Measurements from ENCODE around the gene PRPH. TPM values are rescaled to one million over a fixed set of nuclear protein-coding genes. Genes with fewer than 3 reads are reported as not detected.
"Not testable (repeated sequence)": the region's sequence is repeated elsewhere in the genome, so short reads cannot be mapped to it uniquely, and the experiment has no call there.

PRPH gene
- total RNA-seq, 2 experiments from 2014 or later, result not detected

DNA sequence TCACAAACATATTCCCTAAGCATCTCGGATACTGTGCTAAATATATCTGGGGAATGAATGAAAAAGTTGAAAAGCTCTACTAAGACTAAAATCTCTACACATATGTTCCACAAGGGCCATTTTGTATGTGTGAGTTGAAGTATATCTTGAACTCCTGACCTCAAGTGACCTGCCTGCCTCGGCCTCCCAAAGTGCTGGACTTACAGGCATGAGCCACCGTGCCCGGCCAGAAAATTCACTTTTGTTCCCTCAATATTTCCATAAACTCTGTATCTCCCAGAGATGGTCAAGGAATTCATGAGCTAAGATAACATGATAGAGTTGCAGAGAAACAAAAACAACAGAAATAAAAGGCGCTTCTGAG, 31.6 kb upstream of the PRPH start:
- no peaks in the 10 kb centered on the region for H3K9me3 Mint-ChIP-seq (ENCODE audit: low read depth)
- peak overlapping the region; percentile 93 for H3K4me3 Mint-ChIP-seq
- no peaks in the 10 kb centered on the region for H3K27me3 Mint-ChIP-seq
- no peak for DNase-seq
- POLR2A ChIA-PET, result no interaction called here
- intact Hi-C loops (cut with DNase I, micrococcal nuclease), result loop anchor here in 1 of 2 experiments (10.0 kb wide), 2 partner anchors 129 to 481 kb away; partner anchors contain the start of genes TMBIM6 and TUBA1B
- ATAC-seq, result no peak
- H3K27ac Mint-ChIP-seq, result no peak overlapping the region
- H3K4me1 Mint-ChIP-seq, result peaks cover 38% of the 10 kb centered on the region
- peaks cover 28% of the 10 kb centered on the region for H3K36me3 Mint-ChIP-seq (ENCODE audit: low read depth)
- CTCF ChIA-PET, result interaction anchor here (0.6 to 1.9 kb wide), 5 partner anchors 10 to 39 kb away, joined by 3 to 12 read pairs (median 5); no protein-coding TSS in a partner anchor

- Mint-ChIP-seq H3K36me3 (ENCODE audit: low read depth) (peaks cover 39% of the 10 kb centered on the region), H3K27me3 (no peaks in the 10 kb centered on the region), H3K4me1 (peaks cover 47% of the 10 kb centered on the region), H3K4me3 (peak overlapping the region; percentile 93), H3K27ac (peak overlapping the region; percentile 96), H3K9me3 (ENCODE audit: low read depth) (no peaks in the 10 kb centered on the region)
- CTCF ChIA-PET, result interaction anchor here (0.7 to 1.9 kb wide), 5 partner anchors 31 to 84 kb away, joined by 3 to 5 read pairs (median 3); no protein-coding TSS in a partner anchor
- ATAC-seq (peak; percentile 45), DNase-seq (peak; percentile 73)
- POLR2A ChIA-PET, result interaction anchor here (0.6 to 2.9 kb wide), 4 partner anchors 13 to 134 kb away, joined by 4 to 13 read pairs (median 6); partner anchors contain the start of gene TUBA1B
- intact Hi-C loops (cut with DNase I, micrococcal nuclease), result loop anchor here (1.0 to 10.0 kb wide), 8 partner anchors 58 to 480 kb away; partner anchors contain the start of genes TUBA1B (in 2 of the 2), KMT2D (in 1 of the 2), SPATS2 (in 1 of the 2) and TMBIM6 (in 1 of the 2)
These were observed 30.5 kb upstream of the PRPH start for GRCh38 chr12:49264466-49264872.

- ATAC-seq, result peak; percentile 90
- POLR2A ChIA-PET, result interaction anchor here (0.6 to 2.9 kb wide), 9 partner anchors 10 to 413 kb away, joined by 3 to 13 read pairs (median 6); partner anchors contain the start of genes DDX23, RHEBL1, TROAP and TUBA1A
These were observed 29.8 kb upstream of the PRPH start, which contains the start of gene TUBA1C for GRCh38 chr12:49264873-49265792. Gene TUBA1C, plus strand, starts transcription at chr12:49265082. Its CDS starts 100 bp downstream, at chr12:49265182.

DNA sequence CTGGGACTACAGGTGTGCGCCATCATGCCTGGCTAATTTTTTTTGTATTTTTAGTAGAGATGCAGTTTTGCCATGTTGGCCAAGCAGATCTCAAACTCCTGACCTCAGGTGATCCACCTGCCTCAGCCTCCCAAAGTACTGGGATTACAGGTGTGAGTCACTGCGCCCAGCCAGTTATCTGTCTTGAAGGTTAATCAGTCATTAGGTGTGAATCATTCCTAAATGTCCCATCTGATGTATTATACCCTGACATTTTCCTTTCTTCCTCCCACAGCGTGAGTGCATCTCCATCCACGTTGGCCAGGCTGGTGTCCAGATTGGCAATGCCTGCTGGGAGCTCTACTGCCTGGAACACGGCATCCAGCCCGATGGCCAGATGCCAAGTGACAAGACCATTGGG, 25.8 kb upstream of the PRPH start:
- H3K9me3 Mint-ChIP-seq (ENCODE audit: low read depth); DNase-seq; H3K27ac Mint-ChIP-seq; H3K27me3 Mint-ChIP-seq; ATAC-seq: not testable (repeated sequence)
- Mint-ChIP-seq H3K4me1 (peaks cover 36% of the 10 kb centered on the region), H3K4me3 (peak overlapping the region; percentile 26), H3K36me3 (ENCODE audit: low read depth) (peaks cover 67% of the 10 kb centered on the region)
- POLR2A ChIA-PET, result interaction anchor here (1.1 kb wide), 1 partner anchor 54 kb away, joined by 6 read pairs; the partner anchor contains the start of gene TROAP
- CTCF ChIA-PET, result interaction anchor here (0.9 to 2.2 kb wide), 5 partner anchors 11 to 181 kb away, joined by 3 to 9 read pairs (median 4); partner anchors contain the start of gene SPATS2
- intact Hi-C loops (cut with DNase I, micrococcal nuclease), result loop anchor here in 1 of 2 experiments (10.0 kb wide), 2 partner anchors 134 to 476 kb away; partner anchors contain the start of genes TMBIM6 and TUBA1B

More at GRCh38 chr12:49264873-49265792, 29.8 kb upstream of the PRPH start, which contains the start of gene TUBA1C:
- Mint-ChIP-seq H3K9me3 (ENCODE audit: low read depth) (no peaks in the 10 kb centered on the region), H3K27me3 (no peaks in the 10 kb centered on the region), H3K27ac (peak within 1 kb of the TSS; percentile 96), H3K4me3 (peak within 1 kb of the TSS; percentile 93), H3K36me3 (ENCODE audit: low read depth) (peaks cover 46% of the 10 kb centered on the region), H3K4me1 (peaks cover 47% of the 10 kb centered on the region)
- intact Hi-C loops (cut with DNase I, micrococcal nuclease), result loop anchor here (1.0 to 10.0 kb wide), 16 partner anchors 31 to 577 kb away; partner anchors contain the start of genes TMBIM6 (in 2 of the 2), TROAP (in 2 of the 2), TUBA1B (in 2 of the 2) and KMT2D (in 1 of the 2)
- CTCF ChIA-PET, result interaction anchor here (0.6 to 1.9 kb wide), 11 partner anchors 31 to 915 kb away, joined by 3 to 5 read pairs (median 3); partner anchors contain the start of gene TMBIM6
- DNase-seq, result peak; percentile 95

DNA sequence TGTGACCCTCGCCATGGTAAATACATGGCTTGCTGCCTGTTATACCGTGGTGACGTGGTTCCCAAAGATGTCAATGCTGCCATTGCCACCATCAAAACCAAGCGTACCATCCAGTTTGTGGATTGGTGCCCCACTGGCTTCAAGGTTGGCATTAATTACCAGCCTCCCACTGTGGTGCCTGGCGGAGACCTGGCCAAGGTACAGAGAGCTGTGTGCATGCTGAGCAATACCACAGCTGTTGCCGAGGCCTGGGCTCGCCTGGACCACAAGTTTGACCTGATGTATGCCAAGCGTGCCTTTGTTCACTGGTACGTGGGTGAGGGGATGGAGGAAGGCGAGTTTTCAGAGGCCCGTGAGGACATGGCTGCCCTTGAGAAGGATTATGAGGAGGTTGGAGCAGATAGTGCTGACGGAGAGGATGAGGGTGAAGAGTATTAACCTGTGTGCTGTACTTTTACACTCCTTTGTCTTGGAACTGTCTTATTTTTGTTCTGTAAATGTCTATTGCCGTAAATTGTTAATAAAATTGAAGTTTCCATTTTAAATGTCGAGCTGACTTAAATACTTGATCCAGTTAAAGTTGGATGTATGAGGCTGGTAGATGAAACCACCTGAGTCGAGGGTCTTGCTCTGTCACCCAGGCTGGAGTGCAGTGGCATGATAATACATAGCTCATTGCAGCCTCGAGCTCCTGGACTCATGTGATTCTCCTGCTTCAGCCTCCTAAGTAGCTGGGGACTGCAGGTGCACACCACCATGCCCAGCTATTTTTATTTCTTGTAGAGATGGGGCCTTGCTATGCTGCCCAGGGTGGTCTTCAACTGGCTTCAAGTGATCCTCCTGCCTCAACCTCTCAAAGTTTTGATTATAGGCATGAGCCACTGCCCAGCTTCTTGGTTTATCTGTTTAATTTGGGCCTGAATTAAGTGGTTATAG, 21.9 kb upstream of the PRPH start:
- intact Hi-C loops (cut with DNase I, micrococcal nuclease), result no loop called here
- Mint-ChIP-seq H3K36me3 (ENCODE audit: low read depth) (peaks cover 46% of the 10 kb centered on the region), H3K4me3 (no peak overlapping the region), H3K27ac (no peak overlapping the region), H3K27me3 (no peaks in the 10 kb centered on the region), H3K9me3 (ENCODE audit: low read depth) (no peaks in the 10 kb centered on the region), H3K4me1 (peaks cover 17% of the 10 kb centered on the region)
- CTCF ChIA-PET, result interaction anchor here (0.6 kb wide), 1 partner anchor 75 kb away, joined by 4 read pairs; no protein-coding TSS in a partner anchor
- ATAC-seq, result no peak
- no peak for DNase-seq
- POLR2A ChIA-PET, result no interaction called here

DNA sequence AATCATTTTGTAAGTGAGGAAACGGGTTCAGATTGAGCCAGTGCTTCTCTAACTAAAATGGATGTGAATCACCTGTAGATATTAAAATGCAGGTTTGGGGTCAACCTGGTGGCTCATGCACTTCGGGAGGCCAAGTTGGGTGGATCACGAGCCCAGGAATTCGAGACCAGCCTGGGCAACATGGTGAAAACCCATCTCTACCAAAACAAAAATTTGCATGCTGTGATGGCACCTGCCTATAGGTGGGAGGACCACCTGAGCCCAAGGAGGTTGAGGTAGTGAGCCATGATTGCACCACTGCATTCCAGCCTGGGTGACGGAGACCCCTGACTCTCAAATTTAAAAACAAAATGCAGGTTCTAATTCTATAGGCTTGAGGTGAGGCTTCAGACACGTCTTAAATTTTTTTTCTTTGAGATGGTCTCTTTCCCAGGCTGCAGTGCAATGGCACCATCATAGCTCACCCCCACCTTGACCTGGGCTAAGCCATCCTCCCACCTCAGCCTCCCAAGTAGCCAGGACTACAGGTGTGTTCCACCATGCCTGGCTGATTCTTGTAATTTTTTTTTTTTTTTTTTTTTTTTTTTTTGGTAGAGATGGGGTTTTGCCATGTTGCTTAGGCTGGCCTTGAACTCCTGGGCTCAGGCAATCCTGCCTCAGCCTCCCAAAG, 21.1 kb upstream of the PRPH start:
- intact Hi-C loops (cut with DNase I, micrococcal nuclease), result no loop called here
- Mint-ChIP-seq H3K27ac (no peak overlapping the region), H3K27me3 (no peaks in the 10 kb centered on the region), H3K9me3 (ENCODE audit: low read depth) (no peaks in the 10 kb centered on the region), H3K36me3 (ENCODE audit: low read depth) (peaks cover 41% of the 10 kb centered on the region), H3K4me3 (no peak overlapping the region), H3K4me1 (peaks cover 10% of the 10 kb centered on the region)
- ATAC-seq (peak; percentile 20), DNase-seq (no peak)
- CTCF ChIA-PET, result interaction anchor here (0.6 kb wide), 2 partner anchors 66 to 74 kb away, joined by 3 to 4 read pairs; no protein-coding TSS in a partner anchor
- POLR2A ChIA-PET, result no interaction called here

DNA sequence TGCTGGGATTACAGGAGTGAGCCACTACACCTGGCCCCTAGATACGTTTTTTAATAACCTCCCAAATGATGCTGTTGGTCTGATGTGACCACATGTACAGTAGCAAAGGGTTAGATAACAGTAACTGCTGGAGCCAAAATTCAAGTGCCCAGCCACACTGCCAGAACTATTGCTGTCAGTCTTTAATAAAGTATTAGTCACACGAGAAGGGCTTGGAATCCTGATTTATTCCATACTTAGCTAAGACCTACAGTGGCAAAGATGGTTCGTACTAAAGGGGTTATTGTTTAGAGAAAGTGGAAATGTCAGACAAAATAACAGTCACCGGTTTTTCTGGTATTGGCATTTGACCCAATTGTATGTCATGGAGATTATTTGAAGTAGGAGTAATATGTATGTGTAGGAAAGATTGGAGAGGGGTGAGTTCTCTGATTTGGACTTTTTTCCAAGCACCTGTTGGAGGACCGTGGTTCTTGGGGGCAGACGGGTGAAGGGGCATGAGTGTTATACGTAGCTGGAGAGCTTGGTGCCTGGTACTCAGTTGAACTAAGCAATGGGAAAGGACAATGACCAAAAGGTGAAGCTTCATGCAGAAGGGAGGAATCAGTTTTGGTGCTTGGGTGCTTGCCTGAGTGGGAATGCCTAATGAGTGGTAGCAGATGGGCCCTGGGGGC, 20.4 kb upstream of the PRPH start:
- Mint-ChIP-seq H3K4me3 (no peak overlapping the region), H3K36me3 (ENCODE audit: low read depth) (peaks cover 34% of the 10 kb centered on the region), H3K27me3 (no peaks in the 10 kb centered on the region), H3K9me3 (ENCODE audit: low read depth) (no peaks in the 10 kb centered on the region), H3K27ac (no peak overlapping the region), H3K4me1 (peaks cover 5% of the 10 kb centered on the region)
- ChIA-PET POLR2A (interaction anchor here (0.7 kb wide), 1 partner anchor 472 kb away, joined by 3 read pairs; no protein-coding TSS in a partner anchor), CTCF (interaction anchor here (0.6 to 0.7 kb wide), 3 partner anchors 12 to 84 kb away, joined by 3 read pairs; no protein-coding TSS in a partner anchor)
- intact Hi-C loops (cut with DNase I, micrococcal nuclease), result no loop called here
- DNase-seq (no peak), ATAC-seq (no peak)

DNA sequence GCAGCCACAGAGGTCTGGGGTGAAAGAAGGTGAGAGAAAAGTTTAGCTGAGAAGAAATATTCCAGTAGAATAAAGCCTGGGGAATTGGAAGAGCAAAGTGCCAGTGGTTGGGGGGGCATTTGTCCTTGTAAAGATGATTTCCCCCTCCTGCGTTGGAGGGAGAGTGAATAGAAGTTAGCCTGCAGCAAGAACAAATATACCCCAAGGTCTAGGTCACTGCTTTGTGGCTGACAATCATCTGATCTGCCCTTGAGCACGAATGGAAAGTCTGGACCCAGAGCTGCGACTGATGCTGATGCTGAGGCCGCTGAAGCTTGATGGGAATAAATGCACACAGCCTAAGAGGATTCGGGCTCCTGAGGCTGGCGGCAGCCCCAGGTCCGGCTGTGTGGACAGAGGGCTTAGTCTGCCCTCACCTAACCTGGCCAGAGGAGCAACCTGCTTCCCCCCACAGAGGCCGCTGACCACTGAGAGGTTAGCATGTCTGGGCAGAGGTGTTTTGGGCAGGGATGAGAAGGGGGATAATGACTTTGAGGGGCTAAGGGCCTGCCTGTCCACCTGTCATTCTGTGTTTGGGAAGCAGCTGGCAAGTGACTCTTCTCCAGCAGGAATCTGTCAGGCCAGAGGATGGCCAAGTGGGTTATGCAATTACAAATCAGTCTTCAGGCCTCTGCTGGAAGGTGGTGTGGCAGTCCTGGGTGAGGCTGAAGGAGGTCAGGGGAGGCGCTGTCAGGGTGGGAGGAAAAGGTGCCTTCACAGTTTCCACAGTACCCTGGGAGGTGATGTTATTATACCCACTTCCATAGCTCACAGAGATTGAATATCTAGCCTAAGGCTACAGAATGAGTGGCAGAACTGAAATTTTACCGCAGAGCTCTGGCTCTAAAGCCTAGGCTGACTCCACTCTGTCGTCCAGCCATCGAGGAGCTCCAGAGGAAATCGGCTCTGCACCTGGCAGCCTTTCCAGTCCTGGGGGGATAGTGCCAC, 18.4 kb upstream of the PRPH start:
- ChIA-PET POLR2A (interaction anchor here (1.2 to 1.4 kb wide), 2 partner anchors 11 to 18 kb away, joined by 4 read pairs; partner anchors contain the start of gene PRPH), CTCF (interaction anchor here (0.5 to 1.1 kb wide), 8 partner anchors 10 to 289 kb away, joined by 3 read pairs; partner anchors contain the start of gene PRPH)
- no peak for ATAC-seq
- H3K4me3 Mint-ChIP-seq, result no peak overlapping the region
- H3K9me3 Mint-ChIP-seq (ENCODE audit: low read depth), result no peaks in the 10 kb centered on the region
- no peak overlapping the region for H3K27ac Mint-ChIP-seq
- no peaks in the 10 kb centered on the region for H3K4me1 Mint-ChIP-seq
- H3K27me3 Mint-ChIP-seq, result peaks cover 2% of the 10 kb centered on the region
- H3K36me3 Mint-ChIP-seq (ENCODE audit: low read depth), result peaks cover 20% of the 10 kb centered on the region
- no peak for DNase-seq
- intact Hi-C loops (cut with DNase I, micrococcal nuclease), result no loop called here

Data from activated CD4-positive, alpha-beta T cell treated with anti-CD3 and anti-CD28 coated beads for 36 hours (primary cell).